NB4 (cell line): Measurements from ENCODE around the gene MAPK8IP3.

Experiments
- CTCF ChIP-seq: IDR thresholded peaks from one replicate; pipeline ENCODE4 v1.5.1; 2012; ENCODE audit warnings: low read depth, low read length
- POLR2A ChIP-seq: IDR thresholded peaks from 2 replicates; pipeline ENCODE4 v1.6.1; 2011; ENCODE audit warnings: mild to moderate bottlenecking; ENCODE audit not compliant: insufficient read length; ENCODE audit errors: extremely low read depth
- TF ChIP-seq, protein P1 (sequence below): IDR thresholded peaks from 2 replicates; pipeline ENCODE4 v1.6.1; 2011; ENCODE audit warnings: low read depth, low read length

GRCh38 chr16:1794908-1795666, 89.1 kb downstream of the MAPK8IP3 start:
- TF ChIP-seq CTCF (no peak), POLR2A (no peak)
- TF ChIP-seq, protein P1, sequence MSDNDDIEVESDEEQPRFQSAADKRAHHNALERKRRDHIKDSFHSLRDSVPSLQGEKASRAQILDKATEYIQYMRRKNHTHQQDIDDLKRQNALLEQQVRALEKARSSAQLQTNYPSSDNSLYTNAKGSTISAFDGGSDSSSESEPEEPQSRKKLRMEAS = no peak
